GM12873 (cell line): ENCODE results near the gene GSTA2.

Source experiments
- TF ChIP-seq, protein P1 (sequence below): IDR thresholded peaks from 2 replicates; pipeline ENCODE4 v1.5.1; 2012; ENCODE audit warnings: low read depth, mild to moderate bottlenecking, moderate library complexity, low read length, control low read depth; ENCODE audit not compliant: insufficient read depth; ENCODE audit errors: missing control alignments

The GSTA2 gene

DNA sequence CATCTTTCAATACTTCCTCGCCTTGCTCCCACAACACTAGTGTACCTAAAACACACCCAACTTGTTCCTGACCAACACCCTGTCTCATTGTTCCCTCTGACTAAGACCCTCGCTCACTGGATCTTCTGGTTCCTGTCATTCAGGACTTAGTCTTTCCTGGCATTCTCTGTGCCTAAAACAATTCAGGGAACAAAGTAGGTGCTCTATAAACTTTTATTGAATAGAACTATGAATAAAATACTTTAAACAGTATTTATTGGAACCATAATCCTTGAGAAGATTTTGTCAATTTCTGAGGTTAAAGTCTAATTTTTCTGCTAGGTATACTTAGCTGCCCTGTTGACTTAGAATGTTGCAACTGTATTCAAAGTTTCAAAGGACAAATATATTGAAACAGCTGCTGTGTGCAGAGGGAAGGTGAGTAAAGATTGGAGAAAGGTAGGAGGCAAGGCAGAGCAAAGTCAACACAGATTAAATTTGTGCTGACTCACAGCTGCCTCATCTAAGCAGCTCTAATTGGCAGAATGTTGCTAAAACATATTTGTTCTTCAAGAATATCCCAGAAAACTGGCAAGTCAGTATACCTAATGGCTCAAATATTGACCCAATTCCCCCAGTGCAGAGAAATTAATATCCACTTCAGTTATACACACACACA, 37.6 kb downstream of the GSTA2 start:
- TF ChIP-seq, protein P1, sequence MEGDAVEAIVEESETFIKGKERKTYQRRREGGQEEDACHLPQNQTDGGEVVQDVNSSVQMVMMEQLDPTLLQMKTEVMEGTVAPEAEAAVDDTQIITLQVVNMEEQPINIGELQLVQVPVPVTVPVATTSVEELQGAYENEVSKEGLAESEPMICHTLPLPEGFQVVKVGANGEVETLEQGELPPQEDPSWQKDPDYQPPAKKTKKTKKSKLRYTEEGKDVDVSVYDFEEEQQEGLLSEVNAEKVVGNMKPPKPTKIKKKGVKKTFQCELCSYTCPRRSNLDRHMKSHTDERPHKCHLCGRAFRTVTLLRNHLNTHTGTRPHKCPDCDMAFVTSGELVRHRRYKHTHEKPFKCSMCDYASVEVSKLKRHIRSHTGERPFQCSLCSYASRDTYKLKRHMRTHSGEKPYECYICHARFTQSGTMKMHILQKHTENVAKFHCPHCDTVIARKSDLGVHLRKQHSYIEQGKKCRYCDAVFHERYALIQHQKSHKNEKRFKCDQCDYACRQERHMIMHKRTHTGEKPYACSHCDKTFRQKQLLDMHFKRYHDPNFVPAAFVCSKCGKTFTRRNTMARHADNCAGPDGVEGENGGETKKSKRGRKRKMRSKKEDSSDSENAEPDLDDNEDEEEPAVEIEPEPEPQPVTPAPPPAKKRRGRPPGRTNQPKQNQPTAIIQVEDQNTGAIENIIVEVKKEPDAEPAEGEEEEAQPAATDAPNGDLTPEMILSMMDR = no peak

DNA sequence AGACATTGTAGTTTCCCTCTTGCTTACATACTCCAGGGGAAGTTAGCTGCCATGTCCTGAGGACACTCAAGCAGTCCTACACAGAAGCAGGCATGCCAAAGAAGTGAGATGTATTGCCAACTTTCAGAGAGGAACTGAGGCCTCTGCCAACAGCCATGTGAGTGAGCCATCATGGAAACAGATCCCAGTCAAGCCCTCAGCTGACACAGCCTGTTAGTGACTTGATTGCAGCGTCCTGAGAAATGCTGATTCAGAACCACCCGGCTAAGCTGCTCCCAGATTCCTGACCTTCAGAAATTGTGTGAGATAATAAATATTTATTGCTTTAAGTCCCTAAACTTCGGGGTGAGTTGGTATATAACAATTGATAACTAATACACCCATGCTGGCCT, 38.1 kb downstream of the GSTA2 start:
- TF ChIP-seq, protein P1 = no peak

DNA sequence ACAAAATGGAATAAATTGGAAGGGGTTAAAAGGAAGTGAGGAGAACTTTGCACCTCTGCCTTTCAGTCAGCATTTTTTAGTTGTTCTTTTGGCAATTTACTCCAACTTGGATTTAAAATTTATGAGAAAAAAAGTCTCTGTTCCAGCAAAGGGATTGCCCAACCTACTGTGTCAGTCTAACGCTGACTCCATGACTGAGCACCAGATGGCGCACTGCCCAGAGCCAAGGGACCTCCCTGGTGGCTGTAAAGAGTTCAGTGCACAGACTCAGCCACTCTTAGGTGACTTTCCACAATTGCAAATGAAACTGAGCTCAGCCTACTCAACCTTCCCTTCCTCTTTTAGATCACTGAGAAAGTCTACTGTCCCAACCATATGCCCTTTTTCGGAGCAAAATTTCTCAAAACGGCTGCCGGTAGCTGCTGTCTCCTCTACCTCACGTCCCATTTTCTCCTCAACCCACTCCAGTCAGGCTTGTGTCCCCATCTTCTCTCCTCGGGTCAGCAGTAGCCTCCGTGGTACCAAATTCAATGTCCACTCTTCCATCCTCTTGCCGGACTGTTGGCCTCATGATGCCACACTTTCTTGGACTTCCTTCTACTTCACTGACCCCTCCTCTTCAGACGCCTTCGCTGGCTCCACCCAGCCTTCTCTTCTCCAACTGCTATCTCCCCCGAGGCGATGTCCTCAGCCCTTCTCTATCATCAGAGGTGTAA, 38.7 kb downstream of the GSTA2 start:
- TF ChIP-seq, protein P1 = peak; percentile 93

DNA sequence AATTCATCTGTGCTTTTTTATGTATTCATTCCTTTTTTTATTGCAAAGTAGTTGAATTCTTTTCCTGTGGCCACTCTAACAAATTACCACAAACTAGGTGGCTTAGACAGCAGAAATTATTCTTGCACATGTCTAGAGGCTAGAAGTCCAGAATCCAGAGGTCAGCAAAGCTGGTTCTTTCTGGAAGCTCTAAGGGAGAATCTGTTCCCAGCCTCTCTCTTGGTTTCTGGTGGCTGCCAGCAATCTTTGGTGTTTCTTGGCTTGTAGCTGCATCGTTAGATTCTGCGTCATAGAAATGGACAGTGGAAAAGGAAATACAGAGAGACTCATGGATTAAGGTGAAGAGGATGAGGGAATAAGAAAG, 39.3 kb downstream of the GSTA2 start:
- TF ChIP-seq, protein P1 = no peak

DNA sequence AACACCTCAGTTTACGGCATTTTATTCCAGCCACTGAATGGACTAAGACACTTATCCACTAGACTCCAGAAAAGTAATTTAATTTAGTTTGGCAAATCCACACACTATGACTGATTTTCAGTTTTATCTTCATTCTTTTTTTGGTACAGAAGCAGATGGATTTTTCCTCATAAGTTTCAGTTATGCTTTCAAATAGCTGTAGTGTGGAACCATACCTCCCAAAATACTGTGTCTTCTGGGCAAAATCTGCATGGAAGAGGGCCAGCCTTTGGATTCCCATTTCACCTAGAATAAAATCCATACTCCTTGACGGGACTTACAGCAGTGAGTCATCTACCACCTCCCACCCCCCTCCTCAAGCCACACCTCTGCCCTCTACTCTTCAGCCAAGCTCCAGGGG, 43.0 kb downstream of the GSTA2 start:
- TF ChIP-seq, protein P1 = no peak

DNA sequence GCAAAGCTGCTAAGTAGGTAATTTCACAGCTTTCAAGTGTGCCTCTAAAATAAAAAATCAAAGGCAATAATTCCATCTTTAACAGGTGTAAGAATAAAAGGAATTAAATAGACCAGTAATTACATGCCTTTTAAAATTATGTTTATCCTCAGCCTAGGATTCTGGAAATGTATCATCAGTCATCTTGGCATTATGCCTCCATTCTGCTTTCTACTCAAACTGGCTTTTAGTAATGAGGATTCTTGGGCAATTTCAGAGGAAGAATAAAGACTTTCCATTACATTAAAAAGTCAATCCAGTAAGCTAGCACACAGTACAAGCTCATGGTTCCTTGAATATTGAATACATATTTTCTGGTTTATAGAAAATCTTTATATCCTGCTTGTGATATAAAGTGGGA, 44.7 kb downstream of the GSTA2 start:
- TF ChIP-seq, protein P1 = no peak

DNA sequence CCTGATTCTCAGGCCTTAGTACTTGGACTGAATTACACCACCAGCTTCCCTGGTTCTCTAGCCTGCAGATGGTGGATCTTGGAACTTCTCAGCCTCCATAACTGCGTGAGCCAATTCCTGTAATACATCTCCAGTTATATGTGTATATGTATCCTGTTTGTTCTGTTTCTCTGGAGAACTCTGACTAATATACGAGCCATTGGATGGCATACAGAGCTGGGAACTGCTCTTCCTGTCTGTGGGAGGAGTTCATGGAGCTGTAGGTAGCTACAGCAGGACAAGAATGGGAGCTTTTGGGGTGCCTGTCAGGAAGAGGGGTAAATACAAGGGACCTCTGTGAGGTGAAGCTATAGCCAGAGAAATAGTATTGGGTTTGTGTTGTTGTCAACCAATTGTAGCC, 51.1 kb downstream of the GSTA2 start:
- TF ChIP-seq, protein P1 = no peak
